Measurements from ENCODE around the gene CLRN1.

CLRN1 gene

DNA sequence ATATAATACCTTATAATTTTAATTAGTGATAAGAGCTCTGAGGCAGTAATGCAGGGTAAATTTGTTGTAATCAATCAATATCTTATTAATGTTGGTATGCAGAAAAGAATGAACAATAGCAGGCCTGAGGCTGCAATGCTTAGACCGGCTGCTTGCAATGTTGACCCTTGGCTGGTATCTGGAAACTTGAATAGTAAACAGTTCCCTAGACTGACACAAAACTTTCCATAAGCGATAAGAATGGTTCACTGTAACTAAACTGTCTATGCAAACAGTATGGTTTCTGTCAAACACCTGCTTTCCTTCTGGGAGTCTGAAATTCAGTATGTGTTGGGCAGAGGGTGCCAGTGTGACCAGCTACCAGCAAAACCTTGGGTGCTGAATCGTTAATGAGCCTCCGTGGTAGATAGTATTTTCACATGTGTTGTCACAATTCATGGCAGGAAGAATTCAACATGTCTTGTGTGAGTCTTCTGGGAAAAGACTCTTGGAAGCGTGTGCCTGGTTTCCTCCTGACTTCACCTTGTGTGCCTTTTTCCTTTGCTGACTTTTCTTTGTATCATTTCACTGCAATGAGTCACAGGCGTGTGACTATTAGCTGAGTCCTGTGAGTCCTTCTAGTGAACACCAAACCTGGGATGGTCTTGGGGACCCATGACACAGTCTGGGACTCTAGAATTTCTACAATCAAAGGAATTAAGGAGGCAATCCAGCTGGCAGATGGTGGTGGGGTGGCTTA is 30.7 kb upstream of the CLRN1 start:
- TF ChIP-seq, protein P1, sequence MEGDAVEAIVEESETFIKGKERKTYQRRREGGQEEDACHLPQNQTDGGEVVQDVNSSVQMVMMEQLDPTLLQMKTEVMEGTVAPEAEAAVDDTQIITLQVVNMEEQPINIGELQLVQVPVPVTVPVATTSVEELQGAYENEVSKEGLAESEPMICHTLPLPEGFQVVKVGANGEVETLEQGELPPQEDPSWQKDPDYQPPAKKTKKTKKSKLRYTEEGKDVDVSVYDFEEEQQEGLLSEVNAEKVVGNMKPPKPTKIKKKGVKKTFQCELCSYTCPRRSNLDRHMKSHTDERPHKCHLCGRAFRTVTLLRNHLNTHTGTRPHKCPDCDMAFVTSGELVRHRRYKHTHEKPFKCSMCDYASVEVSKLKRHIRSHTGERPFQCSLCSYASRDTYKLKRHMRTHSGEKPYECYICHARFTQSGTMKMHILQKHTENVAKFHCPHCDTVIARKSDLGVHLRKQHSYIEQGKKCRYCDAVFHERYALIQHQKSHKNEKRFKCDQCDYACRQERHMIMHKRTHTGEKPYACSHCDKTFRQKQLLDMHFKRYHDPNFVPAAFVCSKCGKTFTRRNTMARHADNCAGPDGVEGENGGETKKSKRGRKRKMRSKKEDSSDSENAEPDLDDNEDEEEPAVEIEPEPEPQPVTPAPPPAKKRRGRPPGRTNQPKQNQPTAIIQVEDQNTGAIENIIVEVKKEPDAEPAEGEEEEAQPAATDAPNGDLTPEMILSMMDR (IDR thresholded peaks at IDR 0.05; ENCODE audit: low read depth, low read length) = no peak
- TF ChIP-seq, protein P2, sequence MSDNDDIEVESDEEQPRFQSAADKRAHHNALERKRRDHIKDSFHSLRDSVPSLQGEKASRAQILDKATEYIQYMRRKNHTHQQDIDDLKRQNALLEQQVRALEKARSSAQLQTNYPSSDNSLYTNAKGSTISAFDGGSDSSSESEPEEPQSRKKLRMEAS (IDR thresholded peaks at IDR 0.05; ENCODE audit: low read depth, low read length) = no peak
- TF ChIP-seq MYC (IDR thresholded peaks at IDR 0.05; ENCODE audit: low read depth, low read length) = no peak

GRCh38 chr3:151002003-151002981 is 29.8 kb upstream of the CLRN1 start:
- TF ChIP-seq POLR2A (IDR thresholded peaks at IDR 0.05; ENCODE audit: extremely low read depth, insufficient read length) (no peak), MYC (IDR thresholded peaks at IDR 0.05; ENCODE audit: low read depth, low read length) (no peak)
- TF ChIP-seq, protein P2 (IDR thresholded peaks at IDR 0.05; ENCODE audit: low read depth, low read length) = no peak
- TF ChIP-seq, protein P1 (IDR thresholded peaks at IDR 0.05; ENCODE audit: low read depth, low read length) = no peak
- no peak overlapping the region for H3K4me3 ChIP-seq (ENCODE audit: low read depth, low read length)
- no peak for DNase-seq (ENCODE audit: low read depth)

More for the DNA sequence above, 30.7 kb upstream of the CLRN1 start:
- H3K4me3 ChIP-seq (ENCODE audit: low read depth, low read length) = no peak overlapping the region
- DNase-seq (ENCODE audit: low read depth) = no peak

DNA sequence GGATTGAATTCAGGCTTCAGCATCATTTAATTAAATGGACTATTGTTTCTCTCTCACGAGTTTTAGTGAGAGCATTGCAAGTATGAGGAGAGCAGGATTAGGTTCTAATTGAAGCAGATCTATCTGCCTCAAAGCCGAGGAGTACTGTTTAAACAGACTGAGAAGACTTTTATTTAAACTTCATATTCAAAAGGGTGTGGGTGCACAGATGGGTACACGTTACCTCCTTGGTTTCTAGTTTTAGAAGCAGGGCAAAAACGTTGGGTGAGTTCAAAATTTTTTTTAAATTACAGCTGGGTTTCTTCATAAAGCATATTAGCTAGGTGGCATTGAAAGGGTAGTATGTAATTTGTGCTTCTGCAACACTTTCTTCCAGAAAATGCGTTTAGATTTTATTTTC is 26.5 kb upstream of the CLRN1 start:
- H3K4me3 ChIP-seq (ENCODE audit: low read depth, low read length) = no peak overlapping the region
- no peak for DNase-seq (ENCODE audit: low read depth)
- TF ChIP-seq, protein P1 (IDR thresholded peaks at IDR 0.05; ENCODE audit: low read depth, low read length) = no peak
- TF ChIP-seq POLR2A (IDR thresholded peaks at IDR 0.05; ENCODE audit: extremely low read depth, insufficient read length) (no peak), MYC (IDR thresholded peaks at IDR 0.05; ENCODE audit: low read depth, low read length) (no peak)
- TF ChIP-seq, protein P2 (IDR thresholded peaks at IDR 0.05; ENCODE audit: low read depth, low read length) = no peak

- DNase-seq (ENCODE audit: low read depth) = no peak
- TF ChIP-seq POLR2A (IDR thresholded peaks at IDR 0.05; ENCODE audit: extremely low read depth, insufficient read length) (no peak), MYC (IDR thresholded peaks at IDR 0.05; ENCODE audit: low read depth, low read length) (no peak)
- TF ChIP-seq, protein P2 (IDR thresholded peaks at IDR 0.05; ENCODE audit: low read depth, low read length) = no peak
- TF ChIP-seq, protein P1 (IDR thresholded peaks at IDR 0.05; ENCODE audit: low read depth, low read length) = no peak
- H3K4me3 ChIP-seq (ENCODE audit: low read depth, low read length) = no peak overlapping the region
Observed at GRCh38 chr3:150996731-150997130, 24.2 kb upstream of the CLRN1 start.

GRCh38 chr3:150995510-150995909 is 23.0 kb upstream of the CLRN1 start:
- TF ChIP-seq, protein P2 (IDR thresholded peaks at IDR 0.05; ENCODE audit: low read depth, low read length) = no peak
- TF ChIP-seq, protein P1 (IDR thresholded peaks at IDR 0.05; ENCODE audit: low read depth, low read length) = no peak
- no peak for TF ChIP-seq POLR2A (IDR thresholded peaks at IDR 0.05; ENCODE audit: extremely low read depth, insufficient read length)
- TF ChIP-seq MYC (IDR thresholded peaks at IDR 0.05; ENCODE audit: low read depth, low read length) = no peak
- no peak for DNase-seq (ENCODE audit: low read depth)

More at GRCh38 chr3:150995510-150995909, 23.0 kb upstream of the CLRN1 start:
- no peak overlapping the region for H3K4me3 ChIP-seq (ENCODE audit: low read depth, low read length)
